ENCODE results near the gene TMEM175. TPM values are rescaled to one million over a fixed set of nuclear protein-coding genes. Genes with fewer than 3 reads are reported as not detected.

Gene TMEM175
- polyA plus RNA-seq, 1 donor (not counting 4 experiments of a cell fraction or from before 2014, with no cell fraction given), result 23.2 TPM

DNA sequence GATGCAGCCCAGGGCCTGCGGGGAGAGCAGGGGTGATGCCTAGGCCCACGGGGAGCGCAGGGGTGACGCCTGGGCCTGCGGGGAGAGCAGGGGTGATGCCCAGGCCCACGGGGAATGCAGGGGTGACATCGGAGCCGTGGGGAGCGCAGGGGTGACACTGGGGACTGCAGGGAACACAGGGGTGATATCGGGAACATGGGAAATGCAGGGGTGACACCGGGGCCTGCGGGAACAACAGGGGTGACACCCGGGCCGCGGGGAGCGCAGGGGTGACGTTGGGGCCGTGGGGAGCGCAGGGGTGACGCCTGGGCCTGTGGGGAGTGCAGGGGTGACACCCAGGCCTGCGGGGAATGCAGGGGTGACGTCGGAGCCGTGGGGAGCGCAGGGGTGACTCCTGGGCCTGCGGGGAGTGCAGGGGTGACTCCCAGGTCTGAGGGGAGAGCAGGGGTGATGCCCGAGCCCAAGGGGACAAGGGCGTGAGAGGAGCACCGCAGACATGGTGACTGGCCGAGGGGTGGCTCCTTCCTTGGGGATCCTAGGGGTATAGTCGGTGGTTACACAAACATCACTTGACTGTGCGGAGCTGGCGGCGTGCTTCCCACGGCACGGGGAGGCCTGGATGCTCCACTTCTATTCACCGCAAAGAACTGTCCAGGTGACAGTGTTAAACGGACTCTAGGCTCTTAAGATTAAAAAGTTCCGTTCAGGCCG is 38.1 kb upstream of the TMEM175 start:
- DNase-seq (ENCODE audit: low read depth, low spot score) (no peak), FAIRE-seq (no peak)
- Histone ChIP-seq H3K9ac (ENCODE audit: control insufficient read depth, extremely low read depth, insufficient read depth, low read length) (no peak overlapping the region), H3K27me3 (ENCODE audit: control insufficient read depth, extremely low read depth, insufficient read depth, low read length) (no peaks in the 10 kb centered on the region), H3K4me3 (ENCODE audit: control insufficient read depth in 2 of 3, extremely low read depth in 1 of 3, insufficient read depth in 2 of 3, low read depth in 1 of 3, low read length in 3 of 3) (no peak overlapping the region), H4K20me1 (ENCODE audit: control insufficient read depth, extremely low read depth, insufficient read depth, low read length) (no peaks in the 10 kb centered on the region), H3K9me3 (ENCODE audit: control insufficient read depth, low read depth, low read length) (no peaks in the 10 kb centered on the region), H3K36me3 (ENCODE audit: control insufficient read depth in 2 of 2, extremely low read depth in 1 of 2, insufficient read depth in 2 of 2, low read length in 2 of 2) (peaks cover 17 to 46% of the 10 kb centered on the region in 2 experiments), H2AFZ (ENCODE audit: control insufficient read depth, low read length) (no peak overlapping the region), H3K79me2 (ENCODE audit: control insufficient read depth, insufficient read depth, low read length) (peaks cover 4% of the 10 kb centered on the region), H3K9me1 (ENCODE audit: control insufficient read depth, extremely low read depth, insufficient read depth, low read length) (no peaks in the 10 kb centered on the region), H3K4me2 (ENCODE audit: control insufficient read depth, extremely low read depth, insufficient read depth, low read depth, low read length) (no peak overlapping the region), H3K27ac (ENCODE audit: control insufficient read depth, insufficient read depth, low read length) (no peak overlapping the region), H3K4me1 (ENCODE audit: control insufficient read depth, extremely low read depth, insufficient read depth, low read length) (no peaks in the 10 kb centered on the region)
- TF ChIP-seq, protein P1, sequence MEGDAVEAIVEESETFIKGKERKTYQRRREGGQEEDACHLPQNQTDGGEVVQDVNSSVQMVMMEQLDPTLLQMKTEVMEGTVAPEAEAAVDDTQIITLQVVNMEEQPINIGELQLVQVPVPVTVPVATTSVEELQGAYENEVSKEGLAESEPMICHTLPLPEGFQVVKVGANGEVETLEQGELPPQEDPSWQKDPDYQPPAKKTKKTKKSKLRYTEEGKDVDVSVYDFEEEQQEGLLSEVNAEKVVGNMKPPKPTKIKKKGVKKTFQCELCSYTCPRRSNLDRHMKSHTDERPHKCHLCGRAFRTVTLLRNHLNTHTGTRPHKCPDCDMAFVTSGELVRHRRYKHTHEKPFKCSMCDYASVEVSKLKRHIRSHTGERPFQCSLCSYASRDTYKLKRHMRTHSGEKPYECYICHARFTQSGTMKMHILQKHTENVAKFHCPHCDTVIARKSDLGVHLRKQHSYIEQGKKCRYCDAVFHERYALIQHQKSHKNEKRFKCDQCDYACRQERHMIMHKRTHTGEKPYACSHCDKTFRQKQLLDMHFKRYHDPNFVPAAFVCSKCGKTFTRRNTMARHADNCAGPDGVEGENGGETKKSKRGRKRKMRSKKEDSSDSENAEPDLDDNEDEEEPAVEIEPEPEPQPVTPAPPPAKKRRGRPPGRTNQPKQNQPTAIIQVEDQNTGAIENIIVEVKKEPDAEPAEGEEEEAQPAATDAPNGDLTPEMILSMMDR (optimal IDR thresholded peaks at IDR 0.05 in 1 of 3, IDR thresholded peaks at IDR 0.05 in 1 of 3, conservative IDR thresholded peaks at IDR 0.05 in 1 of 3; ENCODE audit: extremely low read depth in 1 of 3, insufficient read depth in 2 of 3, low read length in 3 of 3), result no peak
- no peak for TF ChIP-seq EZH2 (IDR thresholded peaks at IDR 0.05; ENCODE audit: low read length)
- dilution Hi-C loops (cut with MboI; ENCODE audit: extremely low pct_ligation_motif_present, low sequenced_read_pairs), result no loop called here

DNA sequence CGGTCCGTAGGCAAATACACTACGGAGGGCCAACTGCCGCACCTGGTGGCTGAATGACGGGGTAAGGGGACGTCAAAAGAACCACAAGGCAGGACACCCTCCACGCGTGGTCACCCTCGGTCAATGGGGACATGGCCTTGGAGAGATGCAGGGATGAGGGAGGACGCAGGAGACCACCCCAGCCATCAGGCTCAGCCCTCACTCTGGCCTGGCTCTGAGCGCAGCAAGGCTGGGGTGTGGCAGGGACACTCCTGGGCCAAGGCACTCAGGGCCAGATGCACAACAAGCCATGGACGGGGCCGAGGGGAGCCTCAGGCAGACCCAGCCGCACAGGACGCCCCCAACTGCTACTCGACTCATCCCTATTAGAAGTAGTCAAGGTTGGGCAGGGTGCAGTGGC is 36.7 kb upstream of the TMEM175 start:
- TF ChIP-seq, protein P1 (optimal IDR thresholded peaks at IDR 0.05 in 1 of 3, IDR thresholded peaks at IDR 0.05 in 1 of 3, conservative IDR thresholded peaks at IDR 0.05 in 1 of 3; ENCODE audit: extremely low read depth in 1 of 3, insufficient read depth in 2 of 3, low read length in 3 of 3), result no peak
- no peak for TF ChIP-seq EZH2 (IDR thresholded peaks at IDR 0.05; ENCODE audit: low read length)
- no peaks in the 10 kb centered on the region for H3K4me1 ChIP-seq (ENCODE audit: control insufficient read depth, extremely low read depth, insufficient read depth, low read length)
- peaks cover 15 to 41% of the 10 kb centered on the region in 2 experiments for H3K36me3 ChIP-seq (ENCODE audit: control insufficient read depth in 2 of 2, extremely low read depth in 1 of 2, insufficient read depth in 2 of 2, low read length in 2 of 2)
- no peaks in the 10 kb centered on the region for H3K9me1 ChIP-seq (ENCODE audit: control insufficient read depth, extremely low read depth, insufficient read depth, low read length)
- peaks cover 13% of the 10 kb centered on the region for H3K79me2 ChIP-seq (ENCODE audit: control insufficient read depth, insufficient read depth, low read length)
- no peak overlapping the region for H3K4me3 ChIP-seq (ENCODE audit: control insufficient read depth in 2 of 3, extremely low read depth in 1 of 3, insufficient read depth in 2 of 3, low read depth in 1 of 3, low read length in 3 of 3)
- no peaks in the 10 kb centered on the region for H3K27me3 ChIP-seq (ENCODE audit: control insufficient read depth, extremely low read depth, insufficient read depth, low read length)
- DNase-seq (ENCODE audit: low read depth, low spot score) (no peak), FAIRE-seq (no peak)
- no peak overlapping the region for H2AFZ ChIP-seq (ENCODE audit: control insufficient read depth, low read length)
- no peak overlapping the region for H3K9ac ChIP-seq (ENCODE audit: control insufficient read depth, extremely low read depth, insufficient read depth, low read length)
- no peaks in the 10 kb centered on the region for H4K20me1 ChIP-seq (ENCODE audit: control insufficient read depth, extremely low read depth, insufficient read depth, low read length)
- no peak overlapping the region for H3K4me2 ChIP-seq (ENCODE audit: control insufficient read depth, extremely low read depth, insufficient read depth, low read depth, low read length)
- H3K9me3 ChIP-seq (ENCODE audit: control insufficient read depth, low read depth, low read length), result no peaks in the 10 kb centered on the region
- no peak overlapping the region for H3K27ac ChIP-seq (ENCODE audit: control insufficient read depth, insufficient read depth, low read length)
- dilution Hi-C loops (cut with MboI; ENCODE audit: extremely low pct_ligation_motif_present, low sequenced_read_pairs), result no loop called here
